GM19438 (cell line): ENCODE results near the gene HOXD1.

ENCODE experiments used
- ATAC-seq: cut with Tn5 transposase; IDR thresholded peaks from one replicate; pipeline ENCODE4 v1.9.1; 2021; ENCODE audit warnings: low read depth; ENCODE audit not compliant: unreplicated experiment

The HOXD1 gene

DNA sequence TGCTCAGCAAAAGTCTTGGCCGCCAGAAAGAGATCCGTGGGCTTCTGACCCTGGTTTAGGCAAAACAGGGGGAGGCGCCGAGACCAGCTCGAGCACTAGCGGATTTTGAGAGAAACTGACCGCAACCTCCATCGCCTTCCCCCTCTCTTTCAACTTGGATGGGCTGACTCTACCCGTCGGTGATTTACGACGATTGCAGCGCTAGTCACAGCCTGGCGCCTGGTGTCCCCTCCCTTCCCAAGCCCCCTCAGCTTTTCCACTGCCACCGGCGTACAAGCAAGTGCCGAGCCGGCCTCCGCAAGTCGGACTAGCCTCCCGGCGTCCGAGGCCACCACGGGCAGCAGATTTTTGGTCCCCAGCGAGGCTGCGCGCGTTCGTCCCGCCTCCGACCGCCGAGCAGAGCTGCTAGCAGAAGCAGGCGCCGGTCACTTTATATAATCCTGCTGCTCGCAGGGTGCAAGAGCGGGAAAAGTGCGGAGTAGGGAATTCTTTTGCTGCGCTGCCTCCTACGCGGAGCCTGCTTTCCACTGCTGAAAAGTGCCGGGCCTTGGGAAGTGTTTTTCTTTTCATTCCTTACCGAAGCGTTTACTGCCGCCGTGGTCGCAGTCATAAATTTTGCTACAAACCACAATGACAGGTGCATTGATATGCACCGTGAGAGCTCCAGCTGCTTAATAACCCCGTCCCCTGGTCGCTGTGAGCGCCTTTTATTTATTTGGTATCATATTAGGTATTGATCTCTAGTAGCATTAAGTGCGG lies 23.7 kb upstream of the HOXD1 start:
- ATAC-seq, result no peak

- ATAC-seq, result no peak
Observed at GRCh38 chr2:176165370-176166050, 23.0 kb upstream of the HOXD1 start.

- no peak for ATAC-seq
Observed at GRCh38 chr2:176166272-176166671, 22.2 kb upstream of the HOXD1 start.

- ATAC-seq, result no peak
Observed at GRCh38 chr2:176167398-176167797, 21.1 kb upstream of the HOXD1 start.

DNA sequence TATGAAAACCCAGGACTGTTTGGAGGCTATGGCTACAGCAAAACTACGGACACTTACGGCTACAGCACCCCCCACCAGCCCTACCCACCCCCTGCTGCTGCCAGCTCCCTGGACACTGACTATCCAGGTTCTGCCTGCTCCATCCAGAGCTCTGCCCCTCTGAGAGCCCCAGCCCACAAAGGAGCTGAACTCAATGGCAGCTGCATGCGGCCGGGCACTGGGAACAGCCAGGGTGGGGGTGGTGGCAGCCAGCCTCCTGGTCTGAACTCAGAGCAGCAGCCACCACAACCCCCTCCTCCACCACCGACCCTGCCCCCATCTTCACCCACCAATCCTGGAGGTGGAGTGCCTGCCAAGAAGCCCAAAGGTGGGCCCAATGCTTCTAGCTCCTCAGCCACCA lies 19.3 kb upstream of the HOXD1 start:
- ATAC-seq, result no peak

GRCh38 chr2:176169711-176170110 lies 18.8 kb upstream of the HOXD1 start:
- ATAC-seq, result no peak

- no peak for ATAC-seq
Observed at GRCh38 chr2:176170602-176171305, 17.7 kb upstream of the HOXD1 start.

DNA sequence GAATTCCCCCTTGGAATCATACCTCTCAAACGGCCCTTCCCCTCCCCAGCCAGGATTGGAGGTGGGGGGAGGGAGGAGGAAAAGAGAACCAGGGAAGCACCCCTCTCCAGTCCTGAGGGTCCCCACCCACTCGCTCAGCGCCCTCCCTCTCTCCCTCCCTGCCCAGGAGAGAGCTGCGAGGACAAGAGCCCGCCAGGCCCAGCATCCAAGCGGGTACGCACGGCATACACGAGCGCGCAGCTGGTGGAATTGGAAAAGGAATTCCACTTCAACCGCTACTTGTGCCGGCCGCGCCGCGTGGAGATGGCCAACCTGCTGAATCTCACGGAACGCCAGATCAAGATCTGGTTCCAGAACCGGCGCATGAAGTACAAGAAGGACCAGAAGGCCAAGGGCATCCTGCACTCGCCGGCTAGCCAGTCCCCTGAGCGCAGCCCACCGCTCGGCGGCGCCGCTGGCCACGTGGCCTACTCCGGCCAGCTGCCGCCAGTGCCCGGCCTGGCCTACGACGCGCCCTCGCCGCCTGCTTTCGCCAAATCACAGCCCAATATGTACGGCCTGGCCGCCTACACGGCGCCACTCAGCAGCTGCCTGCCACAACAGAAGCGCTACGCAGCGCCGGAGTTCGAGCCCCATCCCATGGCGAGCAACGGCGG lies 17.0 kb upstream of the HOXD1 start:
- ATAC-seq, result no peak

GRCh38 chr2:176172007-176172894 lies 16.2 kb upstream of the HOXD1 start:
- ATAC-seq, result no peak

DNA sequence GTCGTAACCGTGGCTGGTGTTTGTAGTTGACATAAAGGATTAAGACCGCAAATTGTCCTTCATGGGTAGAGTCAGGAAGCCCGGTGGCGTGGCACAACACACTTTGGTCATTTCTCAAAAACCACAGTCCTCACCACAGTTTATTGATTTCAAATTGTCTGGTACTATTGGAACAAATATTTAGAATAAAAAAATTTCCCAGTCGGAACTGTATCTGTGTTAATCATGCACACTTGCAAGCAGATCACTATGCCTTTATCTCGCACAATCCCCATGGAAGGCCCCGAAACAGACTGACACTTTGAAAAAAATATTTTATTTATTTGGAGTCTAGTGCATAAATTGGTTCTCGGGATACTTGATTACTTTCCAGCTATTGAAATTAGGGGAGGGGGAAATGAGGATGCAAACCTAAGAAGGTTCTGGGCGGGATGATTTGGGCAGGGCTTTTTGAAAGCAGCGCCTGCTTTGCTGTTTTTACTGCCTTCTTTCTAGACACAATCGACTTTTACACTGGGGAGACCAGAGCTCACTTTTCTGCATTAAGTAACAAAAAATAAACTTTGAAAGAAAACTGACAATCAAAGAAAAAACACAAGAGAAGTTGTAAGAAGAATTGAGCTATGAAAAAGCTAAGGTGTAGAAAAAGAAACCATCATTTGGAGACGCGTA lies 15.4 kb upstream of the HOXD1 start:
- no peak for ATAC-seq

- ATAC-seq, result no peak
Observed at GRCh38 chr2:176173567-176174381, 14.7 kb upstream of the HOXD1 start.

DNA sequence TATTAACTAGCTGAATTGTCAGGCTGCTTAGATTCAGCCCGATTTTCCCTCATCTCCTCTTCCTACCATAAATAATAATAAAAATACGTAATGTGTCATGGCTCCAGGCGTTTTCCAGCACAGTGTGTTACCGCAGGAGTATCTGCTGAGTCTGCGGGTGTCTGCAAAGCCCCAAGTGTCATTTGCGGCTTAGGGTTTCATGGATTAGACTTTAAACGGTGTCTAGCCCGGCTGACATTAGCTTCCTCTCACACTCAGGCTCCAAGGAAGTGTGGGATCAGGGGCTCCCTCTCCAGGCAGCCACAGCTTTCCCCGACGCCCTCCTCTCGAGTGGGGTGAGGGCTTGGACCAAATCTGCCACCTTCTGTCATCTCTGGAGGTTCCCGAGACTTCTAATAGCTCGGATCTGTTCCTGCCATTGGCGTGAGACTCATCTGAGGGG lies 14.1 kb upstream of the HOXD1 start:
- no peak for ATAC-seq

DNA sequence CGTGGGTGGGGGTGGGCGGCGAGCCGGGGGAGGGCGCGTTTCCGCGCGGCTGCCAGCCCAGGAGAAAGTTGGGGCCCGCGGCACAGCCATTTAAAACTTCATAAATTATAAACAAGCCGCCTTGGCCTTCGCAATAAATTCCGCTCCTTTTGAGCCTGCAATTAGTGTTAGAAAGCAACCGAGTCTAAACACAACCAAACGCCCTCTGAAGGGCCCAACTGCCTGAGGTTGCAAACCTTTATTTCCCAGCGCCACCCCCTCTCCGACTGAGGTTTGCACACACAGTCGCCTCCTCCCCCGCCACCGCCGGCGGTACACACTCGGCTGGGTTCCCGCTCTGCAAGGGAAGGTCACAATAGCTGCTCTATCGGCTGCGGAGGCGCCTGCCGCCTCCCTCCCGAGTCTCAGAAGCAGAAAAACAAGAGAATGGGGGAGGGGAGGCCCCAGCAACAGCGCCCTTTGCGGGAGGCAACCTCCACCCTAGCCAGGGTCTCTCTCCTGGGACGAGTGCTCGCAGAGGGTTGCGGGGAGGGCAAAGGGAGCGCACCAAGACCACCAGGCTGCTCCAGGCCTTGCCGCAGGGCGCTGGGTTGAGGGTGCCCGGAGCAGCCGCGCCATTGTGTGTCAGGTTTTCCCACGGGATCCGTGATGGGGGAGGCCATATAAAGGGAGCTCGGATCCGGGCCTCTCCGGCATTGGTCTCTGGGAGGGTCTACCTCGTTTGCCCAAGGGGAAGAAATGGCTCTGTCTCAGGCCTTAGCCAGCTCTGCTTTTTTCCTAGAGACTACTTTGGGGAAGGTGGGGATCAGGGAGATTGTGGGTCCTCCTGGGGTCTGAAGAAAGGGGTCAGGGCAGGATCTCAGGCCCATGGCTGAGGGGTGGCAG lies 13.4 kb upstream of the HOXD1 start:
- no peak for ATAC-seq

DNA sequence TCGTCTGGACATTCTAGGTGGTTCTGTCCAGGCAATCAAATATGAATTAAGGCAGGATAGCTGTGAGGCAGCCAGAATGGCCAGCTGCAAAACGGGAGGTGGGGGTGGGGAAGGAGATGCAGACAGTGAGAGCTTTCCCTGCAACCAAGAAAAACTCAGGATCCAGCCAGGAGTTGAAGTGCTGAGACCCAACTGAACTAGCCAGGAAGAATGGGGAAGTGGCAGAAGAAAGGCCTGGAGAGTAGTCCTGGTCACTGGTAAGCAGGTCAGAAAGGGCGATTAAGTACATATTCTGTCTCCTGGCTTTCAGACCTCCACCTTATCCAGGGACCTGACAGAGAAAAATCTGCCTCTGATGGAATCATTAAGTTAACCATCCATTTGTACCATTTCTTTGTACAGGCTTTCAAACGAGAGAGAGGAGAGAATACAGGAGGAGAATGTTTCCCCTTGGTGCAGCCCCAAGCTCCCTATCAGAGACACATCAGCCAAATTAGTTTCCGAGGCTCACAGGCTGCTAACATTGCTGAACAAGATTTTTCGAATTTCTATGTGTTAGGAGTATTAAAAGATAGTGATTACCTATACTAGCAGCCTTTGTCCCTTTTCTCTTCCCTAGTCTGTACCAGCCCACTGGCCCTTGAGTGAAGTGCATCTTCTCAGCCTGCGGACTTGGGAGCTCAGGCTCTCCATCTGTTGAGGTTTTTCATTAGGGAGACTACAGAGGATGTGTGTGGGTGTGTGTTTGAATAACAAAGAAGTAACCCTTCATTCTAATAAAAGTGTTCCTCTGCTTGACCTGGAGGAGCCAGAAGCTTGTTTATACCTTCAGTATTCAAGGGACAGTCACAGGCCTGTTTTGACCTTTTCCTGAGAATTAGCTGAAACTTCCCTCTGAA lies 12.5 kb upstream of the HOXD1 start:
- no peak for ATAC-seq

GRCh38 chr2:176177580-176178037 lies 10.9 kb upstream of the HOXD1 start:
- ATAC-seq, result no peak

DNA sequence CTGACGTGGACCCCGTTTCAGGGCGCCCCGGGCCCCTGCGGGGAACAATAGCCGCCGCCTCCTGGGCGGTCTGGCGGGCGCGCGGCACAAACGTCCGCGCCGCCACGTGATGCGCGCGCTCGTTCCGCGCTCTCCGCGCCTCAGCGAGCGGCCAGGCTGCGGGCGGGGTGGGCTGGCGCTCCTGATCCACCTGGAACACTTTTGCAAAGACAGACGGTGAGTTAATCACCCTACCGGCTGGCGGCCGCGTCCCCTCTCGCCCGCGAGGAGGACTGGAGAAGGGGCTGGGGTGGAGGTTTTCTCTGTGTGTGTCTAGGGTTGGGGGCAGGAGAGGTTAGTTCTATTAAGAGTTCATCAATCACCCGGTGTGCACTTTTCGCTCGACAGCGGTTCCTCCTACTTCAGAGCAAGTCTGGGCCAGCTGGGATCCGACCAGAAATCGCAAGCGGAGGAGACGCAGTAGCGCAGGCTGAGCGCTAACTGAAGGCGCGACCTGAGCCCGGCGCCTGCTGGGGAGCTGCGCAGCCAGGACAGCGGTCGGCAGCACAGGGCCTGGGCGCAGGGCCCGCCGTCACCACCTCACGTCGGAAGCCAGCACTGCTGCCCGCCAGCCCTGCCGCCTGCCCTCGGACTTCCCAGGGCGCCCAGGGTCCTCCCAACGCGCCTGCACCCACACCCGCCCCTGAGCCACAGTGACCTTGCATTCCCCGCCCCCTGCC lies 10.3 kb upstream of the HOXD1 start:
- ATAC-seq, result no peak
